NCI-H460 (cell line): Measurements from ENCODE around the gene EEF2K. TPM values are rescaled to one million over a fixed set of nuclear protein-coding genes. Genes with fewer than 3 reads are reported as not detected.

Experiments used
- DNase-seq: peaks from one replicate; pipeline ENCODE4 v3.0.0-alpha.2; 2016; ENCODE audit warnings: low read depth; ENCODE audit errors: extremely low read depth
- total RNA-seq: library from RNA; depleted of rRNA; stranded (reverse); fragments of >200 nt; shearing (Covaris generic); gene quantifications from 2 replicates; pipeline ENCODE4 v1.2.3, GENCODE V29; 2014; rRNA removed

EEF2K gene
- total RNA-seq, 1 experiment from 2014 or later: 15.9 TPM

- no peak for DNase-seq
Observed at GRCh38 chr16:22326771-22327445, 120.8 kb downstream of the EEF2K start.

GRCh38 chr16:22327446-22327775 is 121.3 kb downstream of the EEF2K start:
- no peak for DNase-seq

GRCh38 chr16:22328081-22328725 is 122.1 kb downstream of the EEF2K start:
- DNase-seq: no peak

- no peak for DNase-seq
Observed at GRCh38 chr16:22329199-22329695, 123.2 kb downstream of the EEF2K start.

DNA sequence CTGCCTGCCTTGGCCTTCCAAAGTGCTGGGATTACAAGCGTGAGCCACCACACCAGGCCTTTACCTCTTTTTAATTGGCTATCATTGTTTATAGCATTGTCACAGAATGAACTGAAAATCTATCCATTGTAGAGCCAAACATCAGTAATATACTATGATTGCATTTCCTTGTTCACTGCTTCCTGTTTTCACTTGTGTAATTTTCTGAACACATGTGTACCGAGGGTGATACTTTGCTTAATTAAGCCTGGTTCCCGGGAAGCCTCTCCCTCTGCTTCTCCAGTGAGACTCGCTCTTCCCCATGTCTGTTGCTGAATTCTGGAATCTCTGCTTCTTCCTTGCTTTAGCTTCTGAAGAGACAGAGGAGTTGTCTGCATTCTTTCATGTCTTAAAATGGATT is 124.2 kb downstream of the EEF2K start:
- no peak for DNase-seq

DNA sequence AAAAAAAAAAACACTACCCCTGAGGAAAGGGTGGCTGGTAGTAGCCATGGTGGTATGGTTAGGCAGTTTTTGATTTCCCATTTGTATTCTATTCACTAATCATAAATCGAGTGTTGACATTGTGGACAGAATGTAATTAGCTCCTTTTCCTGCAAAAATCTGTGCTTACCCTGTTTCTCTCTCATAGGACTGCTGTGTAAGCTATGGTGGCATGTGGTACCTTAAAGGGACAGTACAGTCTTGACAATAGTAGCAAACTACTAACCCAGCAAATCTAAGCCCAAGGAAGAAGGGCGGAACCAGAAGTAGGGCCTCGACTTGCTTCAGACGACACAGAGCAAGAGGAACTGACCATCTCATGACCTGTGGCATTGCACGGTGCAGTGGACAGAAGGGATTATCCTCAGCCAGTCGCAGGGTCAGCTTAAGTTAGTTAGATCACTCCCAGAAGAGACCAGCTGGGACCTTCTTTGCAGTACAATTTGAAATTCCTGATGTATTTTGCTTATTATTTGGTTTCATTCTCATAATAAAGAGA is 127.4 kb downstream of the EEF2K start:
- no peak for DNase-seq

DNA sequence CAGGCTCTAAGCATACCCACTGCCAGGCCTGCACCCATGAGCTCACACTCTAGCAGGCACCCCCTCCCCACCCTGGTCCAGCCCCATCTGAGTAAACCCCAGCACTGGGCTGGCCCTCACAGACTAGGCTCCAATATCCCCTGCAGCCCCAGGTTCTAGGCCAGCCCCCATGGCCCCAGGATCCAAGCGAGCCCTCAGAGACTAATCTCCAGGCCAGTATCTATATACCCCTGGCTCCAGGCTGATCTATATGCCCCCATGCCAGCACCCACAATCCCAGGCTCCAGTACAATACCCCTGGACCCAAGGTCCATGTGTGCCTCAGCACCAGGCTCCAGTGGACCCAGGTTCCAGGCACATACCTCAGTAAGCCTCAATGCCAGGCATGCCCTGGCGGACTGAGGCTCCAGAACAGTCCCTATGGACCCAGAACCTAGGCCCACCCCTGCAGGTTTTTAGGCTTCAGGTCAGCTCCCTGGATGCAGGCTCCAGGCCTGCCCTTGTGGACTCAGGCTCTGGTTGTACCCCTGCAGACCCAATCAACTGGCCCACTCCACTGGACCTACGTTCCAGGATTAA is 129.7 kb downstream of the EEF2K start:
- no peak for DNase-seq

GRCh38 chr16:22336581-22336980 is 130.5 kb downstream of the EEF2K start:
- no peak for DNase-seq

DNA sequence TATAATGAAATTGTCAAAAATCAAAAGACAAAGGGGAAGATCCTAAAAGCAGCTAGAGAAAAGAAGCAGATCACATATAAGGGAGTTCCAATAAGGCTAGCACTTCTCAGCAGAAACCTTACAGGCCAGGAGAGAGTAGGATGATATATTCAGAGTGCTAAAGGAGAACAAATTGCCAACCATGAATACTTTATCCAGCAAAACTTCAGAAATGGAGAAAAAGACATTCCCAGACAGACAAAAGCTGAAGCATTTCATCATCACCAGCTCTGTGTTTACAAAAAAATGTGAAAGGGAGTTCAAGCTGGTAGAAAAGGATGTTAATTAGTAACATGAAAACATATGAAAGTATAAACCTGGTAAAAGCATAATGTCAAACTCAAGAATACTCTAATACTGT is 131.0 kb downstream of the EEF2K start:
- DNase-seq: no peak

- DNase-seq: no peak
Observed at GRCh38 chr16:22337849-22338635, 132.0 kb downstream of the EEF2K start.

Other genes starting within 250 kb of the EEF2K start
- not detected in 2 replicates for gene PDZD9, start 205.2 kb upstream of the EEF2K start, total RNA-seq
- gene MOSMO, start 198.2 kb upstream of the EEF2K start, total RNA-seq: 15.7 and 22.4 TPM in 2 replicates
- gene VWA3A, start 113.7 kb upstream of the EEF2K start, total RNA-seq: not detected in 2 replicates
- not detected in 2 replicates for gene SDR42E2, start 43.8 kb upstream of the EEF2K start, total RNA-seq
- gene POLR3E, start 91.1 kb downstream of the EEF2K start, total RNA-seq: 62.8 and 67.5 TPM in 2 replicates
- gene CDR2, start 168.3 kb downstream of the EEF2K start, total RNA-seq: 21.2 and 23.5 TPM in 2 replicates